ENCODE results near the gene LBH.

LBH gene

DNA sequence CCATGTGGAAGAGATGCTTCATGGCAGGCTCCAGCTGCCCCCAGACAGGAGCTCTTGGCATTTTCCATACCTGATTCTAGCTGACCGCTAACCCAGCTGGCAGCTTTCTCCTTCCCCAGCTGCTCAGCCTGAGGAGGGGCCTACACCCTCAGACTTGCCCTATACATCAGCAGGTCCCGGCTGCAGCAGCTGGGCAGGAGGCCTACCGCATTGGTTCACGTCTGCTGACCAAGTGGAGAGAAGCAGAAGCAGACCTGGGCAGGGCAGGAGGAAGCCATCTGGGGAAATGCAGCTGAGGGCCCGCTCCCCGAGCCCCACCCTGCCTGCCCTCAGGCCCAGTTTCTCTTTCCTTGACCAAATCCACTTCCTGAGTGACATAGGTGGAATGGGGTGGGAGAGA is 50.7 kb downstream of the LBH start:
- Histone ChIP-seq H3K4me1 (ENCODE audit: control insufficient read depth, insufficient read depth, low read length) (peaks cover 4% of the 10 kb centered on the region; the same call in 1 of the 2 replicates), H3K9ac (ENCODE audit: low read depth, low read length) (no peak overlapping the region), H3K4me3 (ENCODE audit: low read depth, low read length) (no peak overlapping the region), H3K36me3 (ENCODE audit: control insufficient read depth, insufficient read depth, low read length) (no peaks in the 10 kb centered on the region), H3K9me3 (ENCODE audit: control insufficient read depth, insufficient read depth, low read length) (no peaks in the 10 kb centered on the region), H3K27me3 (ENCODE audit: control insufficient read depth, insufficient read depth, low read length) (no peaks in the 10 kb centered on the region), H3K27ac (ENCODE audit: low read depth, low read length) (no peak overlapping the region)

DNA sequence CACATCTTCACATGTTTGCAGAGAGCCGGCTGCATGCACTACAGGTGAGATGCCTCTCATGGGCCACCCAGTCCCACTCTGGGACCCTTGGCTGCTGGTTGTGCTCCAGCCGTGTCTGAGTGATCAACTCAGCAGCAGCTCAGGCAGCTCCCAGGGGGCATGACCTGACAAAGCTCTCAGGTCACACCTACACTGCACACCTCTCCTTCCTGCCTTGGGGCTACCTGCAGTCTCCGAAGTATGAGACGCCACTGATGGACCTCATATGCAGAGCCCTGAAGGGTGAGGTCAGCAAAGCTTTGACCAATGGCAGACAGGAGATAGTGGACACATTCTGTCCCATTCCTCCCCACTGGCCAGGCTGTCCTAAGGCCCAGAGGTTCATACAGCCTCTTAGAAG is 51.4 kb downstream of the LBH start:
- Histone ChIP-seq H3K27me3 (ENCODE audit: control insufficient read depth, insufficient read depth, low read length) (no peaks in the 10 kb centered on the region), H3K4me3 (ENCODE audit: low read depth, low read length) (no peak overlapping the region), H3K36me3 (ENCODE audit: control insufficient read depth, insufficient read depth, low read length) (no peaks in the 10 kb centered on the region), H3K4me1 (ENCODE audit: control insufficient read depth, insufficient read depth, low read length) (peaks cover 10% of the 10 kb centered on the region), H3K9me3 (ENCODE audit: control insufficient read depth, insufficient read depth, low read length) (no peaks in the 10 kb centered on the region), H3K9ac (ENCODE audit: low read depth, low read length) (no peak overlapping the region), H3K27ac (ENCODE audit: low read depth, low read length) (no peak overlapping the region)

DNA sequence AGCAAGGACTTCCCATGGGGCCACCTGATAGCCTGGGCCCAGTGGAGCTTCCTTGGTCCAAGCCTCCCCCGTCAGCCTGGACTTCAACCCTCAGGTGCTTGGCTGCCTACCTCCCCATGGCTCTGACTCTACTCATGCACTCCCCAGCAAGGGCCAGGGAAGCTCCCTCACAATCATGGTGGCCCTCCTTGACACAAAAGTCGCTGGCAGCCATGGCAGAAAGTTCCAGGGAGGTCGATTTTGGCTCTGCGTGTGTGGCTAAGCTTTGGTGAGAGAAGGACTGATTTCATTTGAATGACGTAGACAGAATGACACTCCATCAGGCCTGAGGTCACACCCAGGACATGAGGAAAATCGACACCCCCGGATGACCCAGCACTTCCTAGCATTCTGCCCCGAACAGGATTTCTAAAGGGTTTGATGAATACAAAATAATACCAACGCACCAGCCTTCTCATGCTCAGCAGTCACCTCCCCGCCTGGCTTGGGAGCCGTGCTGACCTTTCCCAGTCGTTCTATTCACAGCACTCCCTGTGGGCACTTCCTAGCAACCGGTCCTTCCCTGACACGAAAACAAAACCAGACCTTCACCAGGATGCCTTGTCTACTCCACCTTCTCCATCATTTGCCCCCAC is 52.7 kb downstream of the LBH start:
- peaks cover 24% of the 10 kb centered on the region for H3K4me1 ChIP-seq (ENCODE audit: control insufficient read depth, insufficient read depth, low read length)
- H3K27ac ChIP-seq (ENCODE audit: low read depth, low read length) = no peak overlapping the region
- H3K4me3 ChIP-seq (ENCODE audit: low read depth, low read length) = no peak overlapping the region
- H3K27me3 ChIP-seq (ENCODE audit: control insufficient read depth, insufficient read depth, low read length) = no peaks in the 10 kb centered on the region
- no peaks in the 10 kb centered on the region for H3K9me3 ChIP-seq (ENCODE audit: control insufficient read depth, insufficient read depth, low read length)
- H3K36me3 ChIP-seq (ENCODE audit: control insufficient read depth, insufficient read depth, low read length) = no peaks in the 10 kb centered on the region
- no peak overlapping the region for H3K9ac ChIP-seq (ENCODE audit: low read depth, low read length)

DNA sequence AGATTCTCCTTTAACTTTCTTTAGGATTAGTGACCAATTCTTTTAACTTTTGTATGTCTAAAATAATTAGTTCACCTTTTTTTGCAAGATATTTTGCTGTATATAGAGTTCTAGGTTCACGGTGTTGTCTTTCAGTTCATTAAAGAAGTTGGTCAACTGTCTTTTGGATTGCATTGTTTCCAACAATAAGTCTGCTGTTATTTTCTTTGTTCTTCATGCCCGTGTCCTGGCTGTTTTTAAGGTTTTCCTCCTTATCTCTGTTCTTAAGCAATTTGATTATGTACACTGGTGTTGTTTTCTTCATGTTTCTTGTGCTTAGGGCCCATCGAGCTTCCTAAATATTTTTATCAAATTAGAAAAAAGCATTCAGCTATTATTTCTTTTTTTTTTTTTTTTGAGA is 54.4 kb downstream of the LBH start:
- Histone ChIP-seq H3K9ac (ENCODE audit: low read depth, low read length) (no peak overlapping the region), H3K27me3 (ENCODE audit: control insufficient read depth, insufficient read depth, low read length) (no peaks in the 10 kb centered on the region), H3K4me3 (ENCODE audit: low read depth, low read length) (no peak overlapping the region), H3K36me3 (ENCODE audit: control insufficient read depth, insufficient read depth, low read length) (no peaks in the 10 kb centered on the region), H3K27ac (ENCODE audit: low read depth, low read length) (no peak overlapping the region), H3K4me1 (ENCODE audit: control insufficient read depth, insufficient read depth, low read length) (peaks cover 26% of the 10 kb centered on the region), H3K9me3 (ENCODE audit: control insufficient read depth, insufficient read depth, low read length) (no peaks in the 10 kb centered on the region)

DNA sequence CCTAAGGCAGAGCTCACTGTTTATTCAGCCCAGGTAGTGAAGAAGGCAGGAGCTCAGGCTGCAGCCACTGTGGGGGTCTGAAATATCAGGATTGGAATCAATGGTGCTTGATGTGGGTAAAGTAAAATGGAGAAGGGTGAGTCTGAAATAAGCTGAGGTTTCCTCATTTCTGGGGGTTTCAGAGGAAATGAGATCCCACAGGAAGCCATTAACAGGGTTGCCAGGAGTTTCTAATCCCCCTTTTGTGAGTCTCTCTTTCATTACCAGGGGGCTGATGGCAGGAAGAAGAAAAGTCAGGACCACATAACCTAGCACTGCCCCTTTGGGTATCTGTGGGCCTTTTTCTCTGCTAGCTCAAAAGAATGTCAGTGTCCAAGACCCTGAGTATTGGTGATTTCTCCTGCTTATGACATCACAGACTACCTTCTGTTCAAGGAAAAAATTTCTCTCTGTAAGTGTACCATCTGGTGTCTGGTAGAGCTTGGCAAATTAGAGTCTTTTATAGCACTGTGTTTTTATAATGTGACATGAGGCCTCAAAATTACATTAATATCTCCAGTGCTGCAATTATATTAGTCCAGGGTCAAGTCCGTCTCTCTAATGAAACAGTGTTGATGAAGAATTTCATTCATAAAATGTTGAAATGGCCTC is 56.0 kb downstream of the LBH start:
- H3K4me3 ChIP-seq (ENCODE audit: low read depth, low read length) = no peak overlapping the region
- no peaks in the 10 kb centered on the region for H3K36me3 ChIP-seq (ENCODE audit: control insufficient read depth, insufficient read depth, low read length)
- peaks cover 26% of the 10 kb centered on the region for H3K4me1 ChIP-seq (ENCODE audit: control insufficient read depth, insufficient read depth, low read length)
- no peak overlapping the region for H3K9ac ChIP-seq (ENCODE audit: low read depth, low read length)
- H3K9me3 ChIP-seq (ENCODE audit: control insufficient read depth, insufficient read depth, low read length) = no peaks in the 10 kb centered on the region
- no peaks in the 10 kb centered on the region for H3K27me3 ChIP-seq (ENCODE audit: control insufficient read depth, insufficient read depth, low read length)
- peak overlapping the region; percentile 27 for H3K27ac ChIP-seq (ENCODE audit: low read depth, low read length)

DNA sequence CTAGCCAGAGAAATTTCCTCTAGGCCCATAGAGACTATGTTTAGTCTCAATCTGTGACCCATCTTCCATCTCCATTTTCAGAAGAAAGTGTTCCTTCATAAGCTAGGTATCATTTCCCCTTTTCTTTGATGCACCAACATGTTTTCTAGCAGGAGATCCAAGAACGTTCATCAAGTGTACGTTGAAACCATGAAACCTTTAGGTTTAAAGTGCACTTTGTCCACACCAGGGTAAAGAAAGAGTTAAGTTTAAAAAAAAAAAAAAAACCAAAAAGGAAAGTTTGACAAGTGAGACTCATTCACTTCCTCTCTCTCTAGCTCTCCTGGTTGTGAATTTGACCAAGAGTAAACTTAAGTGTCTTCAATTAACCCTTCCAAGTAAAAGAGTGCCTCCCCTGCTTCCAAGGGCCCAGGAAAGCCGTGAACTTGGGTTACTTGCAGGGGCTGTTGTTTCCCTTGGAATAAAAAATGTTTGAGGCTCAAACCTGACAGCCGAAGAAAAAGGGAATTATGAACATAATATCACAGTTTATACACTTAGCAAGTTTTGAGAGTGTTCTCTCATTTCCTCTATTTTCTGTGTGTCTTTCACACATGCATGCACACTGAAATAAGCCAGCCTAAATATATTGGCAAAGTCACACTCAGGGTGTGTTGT is 56.7 kb downstream of the LBH start:
- H3K27me3 ChIP-seq (ENCODE audit: control insufficient read depth, insufficient read depth, low read length) = no peaks in the 10 kb centered on the region
- peak overlapping the region; percentile 76 for H3K27ac ChIP-seq (ENCODE audit: low read depth, low read length)
- H3K4me1 ChIP-seq (ENCODE audit: control insufficient read depth, insufficient read depth, low read length) = peaks cover 26% of the 10 kb centered on the region
- H3K36me3 ChIP-seq (ENCODE audit: control insufficient read depth, insufficient read depth, low read length) = no peaks in the 10 kb centered on the region
- no peaks in the 10 kb centered on the region for H3K9me3 ChIP-seq (ENCODE audit: control insufficient read depth, insufficient read depth, low read length)
- H3K9ac ChIP-seq (ENCODE audit: low read depth, low read length) = no peak overlapping the region
- no peak overlapping the region for H3K4me3 ChIP-seq (ENCODE audit: low read depth, low read length)

DNA sequence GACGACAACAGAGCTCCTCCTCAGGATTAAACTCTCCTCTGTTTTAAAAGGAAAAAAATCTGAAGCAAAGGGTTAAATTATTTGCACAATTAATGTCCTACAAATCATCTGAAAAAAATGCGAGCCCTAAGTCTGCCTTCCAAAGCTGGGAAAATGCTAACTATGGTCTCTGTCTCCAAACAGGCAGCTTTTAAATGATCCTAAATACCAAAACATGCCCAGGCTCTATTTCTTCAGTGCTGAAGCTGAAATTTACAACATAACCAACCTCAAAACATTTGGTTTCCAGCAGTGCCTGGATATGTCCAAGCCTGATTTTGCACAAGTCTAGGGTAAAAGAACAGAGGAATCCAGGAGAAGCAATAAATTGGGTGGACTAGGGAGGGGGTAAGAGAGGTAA is 57.2 kb downstream of the LBH start:
- Histone ChIP-seq H3K9me3 (ENCODE audit: control insufficient read depth, insufficient read depth, low read length) (no peaks in the 10 kb centered on the region), H3K4me3 (ENCODE audit: low read depth, low read length) (no peak overlapping the region), H3K27ac (ENCODE audit: low read depth, low read length) (peak overlapping the region; percentile 76), H3K4me1 (ENCODE audit: control insufficient read depth, insufficient read depth, low read length) (peaks cover 26% of the 10 kb centered on the region), H3K36me3 (ENCODE audit: control insufficient read depth, insufficient read depth, low read length) (no peaks in the 10 kb centered on the region), H3K9ac (ENCODE audit: low read depth, low read length) (no peak overlapping the region), H3K27me3 (ENCODE audit: control insufficient read depth, insufficient read depth, low read length) (no peaks in the 10 kb centered on the region)

DNA sequence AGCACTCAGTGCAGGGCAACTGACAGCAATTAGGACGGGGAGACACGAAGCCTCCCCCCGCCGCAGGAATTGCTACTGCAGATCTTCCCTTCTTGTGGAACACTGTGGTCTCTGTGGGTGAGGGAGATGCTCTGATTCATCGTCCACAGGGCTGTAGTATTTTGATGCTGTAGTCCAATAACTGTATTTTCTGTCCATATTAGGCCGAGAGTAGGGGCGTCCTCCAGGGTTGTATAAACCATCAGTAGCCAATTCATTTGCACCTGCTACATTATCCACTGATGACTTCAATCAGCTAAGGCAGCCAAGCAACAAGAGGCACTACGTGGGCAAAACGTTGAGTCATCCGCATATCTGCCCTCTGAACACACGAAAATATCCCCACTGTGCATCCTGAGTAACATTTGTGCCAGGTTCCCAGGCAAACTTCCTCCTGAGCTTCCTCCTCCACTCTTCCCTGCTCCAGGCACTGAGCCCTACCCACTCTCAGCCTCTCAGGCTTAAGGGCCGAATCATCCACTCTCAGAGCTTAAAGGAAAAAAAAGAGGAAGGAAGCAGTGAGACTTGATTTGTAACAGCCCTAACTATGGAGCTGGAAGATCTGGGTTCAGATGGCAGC is 62.1 kb downstream of the LBH start:
- Histone ChIP-seq H3K27me3 (ENCODE audit: control insufficient read depth, insufficient read depth, low read length) (no peaks in the 10 kb centered on the region), H3K36me3 (ENCODE audit: control insufficient read depth, insufficient read depth, low read length) (no peaks in the 10 kb centered on the region), H3K4me3 (ENCODE audit: low read depth, low read length) (no peak overlapping the region), H3K4me1 (ENCODE audit: control insufficient read depth, insufficient read depth, low read length) (peaks cover 9% of the 10 kb centered on the region), H3K9ac (ENCODE audit: low read depth, low read length) (no peak overlapping the region), H3K9me3 (ENCODE audit: control insufficient read depth, insufficient read depth, low read length) (no peaks in the 10 kb centered on the region), H3K27ac (ENCODE audit: low read depth, low read length) (no peak overlapping the region)

DNA sequence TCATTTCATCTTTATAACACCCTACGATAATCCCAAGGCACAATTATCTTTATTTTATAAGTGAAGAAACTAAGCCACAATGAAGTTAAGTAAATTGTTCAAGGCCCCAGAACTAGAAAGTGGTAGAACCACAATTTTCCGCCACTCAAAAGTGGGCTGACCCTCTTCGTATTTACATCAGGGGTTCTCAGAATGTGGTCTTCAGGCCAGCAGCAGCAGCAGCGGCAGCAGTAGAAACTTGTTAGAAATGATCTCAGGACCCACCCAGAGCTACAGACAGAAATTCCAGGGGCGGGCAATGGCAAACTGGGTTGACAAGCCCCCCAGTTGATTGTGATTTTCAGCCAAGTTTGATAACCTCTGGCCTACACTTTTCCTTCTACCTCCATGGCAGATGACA is 62.8 kb downstream of the LBH start:
- H3K4me3 ChIP-seq (ENCODE audit: low read depth, low read length) = no peak overlapping the region
- H3K27ac ChIP-seq (ENCODE audit: low read depth, low read length) = no peak overlapping the region
- H3K4me1 ChIP-seq (ENCODE audit: control insufficient read depth, insufficient read depth, low read length) = peaks cover 2% of the 10 kb centered on the region
- H3K9me3 ChIP-seq (ENCODE audit: control insufficient read depth, insufficient read depth, low read length) = no peaks in the 10 kb centered on the region
- H3K9ac ChIP-seq (ENCODE audit: low read depth, low read length) = no peak overlapping the region
- no peaks in the 10 kb centered on the region for H3K36me3 ChIP-seq (ENCODE audit: control insufficient read depth, insufficient read depth, low read length)
- H3K27me3 ChIP-seq (ENCODE audit: control insufficient read depth, insufficient read depth, low read length) = no peaks in the 10 kb centered on the region

DNA sequence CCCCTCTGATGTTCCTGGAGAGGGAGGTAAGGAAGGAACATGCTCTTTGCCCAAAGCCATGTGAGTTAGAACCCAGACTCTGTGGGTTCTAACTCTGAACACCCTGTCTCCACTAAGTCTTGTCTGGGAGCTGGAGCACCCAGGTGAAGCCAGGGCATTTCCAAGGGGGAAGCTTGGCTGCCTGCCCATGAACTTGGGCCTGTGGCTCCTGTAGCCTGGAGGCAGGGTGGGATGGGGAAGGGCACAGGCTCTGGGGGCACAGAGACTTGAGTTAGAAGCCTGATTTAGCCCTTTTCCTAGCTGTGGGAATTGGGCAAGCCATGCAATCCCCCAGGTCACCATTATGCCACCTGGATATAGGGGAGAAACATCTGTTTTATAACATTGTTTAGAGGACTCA is 65.2 kb downstream of the LBH start:
- Histone ChIP-seq H3K27me3 (ENCODE audit: control insufficient read depth, insufficient read depth, low read length) (no peaks in the 10 kb centered on the region), H3K27ac (ENCODE audit: low read depth, low read length) (no peak overlapping the region), H3K9me3 (ENCODE audit: control insufficient read depth, insufficient read depth, low read length) (no peaks in the 10 kb centered on the region), H3K36me3 (ENCODE audit: control insufficient read depth, insufficient read depth, low read length) (no peaks in the 10 kb centered on the region), H3K4me1 (ENCODE audit: control insufficient read depth, insufficient read depth, low read length) (peaks cover 20% of the 10 kb centered on the region), H3K4me3 (ENCODE audit: low read depth, low read length) (no peak overlapping the region), H3K9ac (ENCODE audit: low read depth, low read length) (no peak overlapping the region)

DNA sequence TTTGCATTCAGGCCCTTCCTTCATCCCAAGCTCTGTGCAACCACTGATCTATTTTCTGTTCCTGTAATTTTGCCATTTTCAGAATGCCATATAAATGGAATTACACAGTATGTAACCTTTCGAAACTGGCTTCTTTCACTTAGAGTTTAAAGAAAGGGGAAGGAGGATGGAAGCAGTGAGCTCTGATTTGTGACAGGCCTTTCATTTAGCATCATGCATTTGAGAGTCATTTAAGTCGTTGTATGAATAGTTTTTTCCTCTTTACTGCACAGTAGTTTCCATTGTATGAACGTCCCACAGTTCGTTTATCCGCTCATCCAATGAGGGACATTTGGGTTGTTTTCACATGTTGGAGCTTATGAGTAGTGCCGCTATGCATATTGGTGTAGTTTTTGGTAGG is 67.0 kb downstream of the LBH start:
- H3K9ac ChIP-seq (ENCODE audit: low read depth, low read length) = no peak overlapping the region
- H3K4me3 ChIP-seq (ENCODE audit: low read depth, low read length) = no peak overlapping the region
- H3K4me1 ChIP-seq (ENCODE audit: control insufficient read depth, insufficient read depth, low read length) = peaks cover 33% of the 10 kb centered on the region
- peaks cover 12% of the 10 kb centered on the region for H3K27me3 ChIP-seq (ENCODE audit: control insufficient read depth, insufficient read depth, low read length)
- H3K27ac ChIP-seq (ENCODE audit: low read depth, low read length) = no peak overlapping the region
- no peaks in the 10 kb centered on the region for H3K9me3 ChIP-seq (ENCODE audit: control insufficient read depth, insufficient read depth, low read length)
- H3K36me3 ChIP-seq (ENCODE audit: control insufficient read depth, insufficient read depth, low read length) = no peaks in the 10 kb centered on the region
